HepG2 (cell line): ENCODE results near the gene SH3PXD2A.

Experiments used
- CREB1 ChIP-seq, 2 experiments: fragments of 450-650 bp in 1 of 2; IDR thresholded peaks; 2 replicates each; pipeline ENCODE4 v1.6.1; 2016 to 2017; ENCODE audit warnings: control low read depth in 1 of 2, mild to moderate bottlenecking in 1 of 2, missing compliant biosample characterization in 1 of 2, missing genetic modification characterization in 1 of 2
- ELF1 ChIP-seq: sonication (generic); formaldehyde crosslinking; IDR thresholded peaks from 2 replicates; pipeline ENCODE4 v1.4.0; 2020; ENCODE audit warnings: missing genetic modification reagents
- ETS1 ChIP-seq: sonication (generic); formaldehyde crosslinking; IDR thresholded peaks from 2 replicates; pipeline ENCODE4 v1.4.0; 2020; ENCODE audit warnings: missing genetic modification reagents
- GABPA ChIP-seq, 2 experiments: IDR thresholded peaks; 2 replicates each; pipeline ENCODE4 v1.6.1; 2011 to 2016; ENCODE audit warnings: low read depth in 2 of 2, low read length in 1 of 2, missing biosample characterization in 1 of 2, missing genetic modification characterization in 1 of 2
- ZBTB26 ChIP-seq: IDR thresholded peaks from 2 replicates; pipeline ENCODE4 v1.6.1; 2016; ENCODE audit warnings: missing compliant biosample characterization, missing genetic modification reagents, borderline replicate concordance
- ZBTB8A ChIP-seq: sonication (generic); formaldehyde crosslinking; IDR thresholded peaks from 2 replicates; pipeline ENCODE4 v1.4.0; 2020; ENCODE audit warnings: mild to moderate bottlenecking, low read depth, missing genetic modification reagents, borderline replicate concordance
- ZFX ChIP-seq: sonication (generic); formaldehyde crosslinking; IDR thresholded peaks from 2 replicates; pipeline ENCODE4 v1.4.0; 2020; ENCODE audit warnings: mild to moderate bottlenecking, low read depth, missing genetic modification reagents, moderate library complexity
- ZNF775 ChIP-seq: sonication (generic); formaldehyde crosslinking; IDR thresholded peaks from 2 replicates; pipeline ENCODE4 v1.4.0; 2020; ENCODE audit warnings: missing genetic modification reagents, mild to moderate bottlenecking, moderate library complexity, borderline replicate concordance
- ZUFSP ChIP-seq: sonication (generic); formaldehyde crosslinking; IDR thresholded peaks from 2 replicates; pipeline ENCODE4 v1.9.0; 2021; ENCODE audit warnings: missing genetic modification reagents, mild to moderate bottlenecking, borderline replicate concordance

GRCh38 chr10:103687718-103688117 lies 167.7 kb downstream of the SH3PXD2A start:
- TF ChIP-seq ETS1 (no peak), ZBTB8A (CRISPR knock-in tag) (no peak), ELF1 (CRISPR knock-in tag) (no peak), CREB1 (IDR thresholded peaks at IDR 0.05) (no peak), CREB1 (CRISPR knock-in tag; IDR thresholded peaks at IDR 0.05) (no peak), ZFX (CRISPR knock-in tag) (no peak), ZBTB26 (CRISPR knock-in tag) (no peak), ZUFSP (no peak), ZNF775 (CRISPR knock-in tag) (no peak), GABPA (IDR thresholded peaks at IDR 0.05; ENCODE audit: low read depth, low read length) (no peak), GABPA (CRISPR knock-in tag; IDR thresholded peaks at IDR 0.05; ENCODE audit: low read depth) (no peak)
